RKO (cell line): ENCODE results near the gene RBM17.
"Not testable (repeated sequence)": the region's sequence is repeated elsewhere in the genome, so short reads cannot be mapped to it uniquely, and the experiment has no call there.

Source experiments
- DNase-seq: peaks from one replicate; pipeline ENCODE4 v3.0.0-alpha.2; 2016; ENCODE audit warnings: low spot score

The RBM17 gene

GRCh38 chr10:6112893-6113292 lies 24.1 kb downstream of the RBM17 start:
- no peak for DNase-seq

DNA sequence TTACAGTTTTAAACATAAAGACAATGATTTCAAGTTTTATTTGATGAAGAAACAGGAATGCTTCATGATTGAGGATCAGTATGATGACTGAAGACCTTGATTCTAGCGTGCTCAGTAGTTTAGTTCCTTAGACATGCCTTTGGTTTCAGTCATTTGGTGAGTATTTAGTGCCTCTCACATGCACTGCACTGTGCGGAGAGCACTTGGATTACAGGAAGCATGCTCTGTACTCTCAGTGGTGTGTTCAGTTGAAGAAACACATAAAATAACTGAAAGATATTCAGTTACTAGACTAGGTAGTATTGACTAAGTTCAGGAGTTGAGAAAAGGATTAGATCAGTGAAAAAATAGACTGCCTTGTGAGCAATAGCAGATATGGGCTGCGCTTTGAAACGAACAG lies 25.5 kb downstream of the RBM17 start:
- no peak for DNase-seq

GRCh38 chr10:6114805-6115341 lies 26.0 kb downstream of the RBM17 start:
- DNase-seq, result peak; percentile 77

DNA sequence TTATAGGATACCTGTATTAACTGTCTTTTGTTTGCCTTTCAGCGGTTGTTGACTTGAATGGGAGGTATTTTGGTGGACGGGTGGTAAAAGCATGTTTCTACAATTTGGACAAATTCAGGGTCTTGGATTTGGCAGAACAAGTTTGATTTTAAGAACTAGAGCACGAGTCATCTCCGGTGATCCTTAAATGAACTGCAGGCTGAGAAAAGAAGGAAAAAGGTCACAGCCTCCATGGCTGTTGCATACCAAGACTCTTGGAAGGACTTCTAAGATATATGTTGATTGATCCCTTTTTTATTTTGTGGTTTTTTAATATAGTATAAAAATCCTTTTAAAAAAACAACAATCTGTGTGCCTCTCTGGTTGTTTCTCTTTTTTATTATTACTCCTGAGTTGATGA lies 26.6 kb downstream of the RBM17 start:
- no peak for DNase-seq

DNA sequence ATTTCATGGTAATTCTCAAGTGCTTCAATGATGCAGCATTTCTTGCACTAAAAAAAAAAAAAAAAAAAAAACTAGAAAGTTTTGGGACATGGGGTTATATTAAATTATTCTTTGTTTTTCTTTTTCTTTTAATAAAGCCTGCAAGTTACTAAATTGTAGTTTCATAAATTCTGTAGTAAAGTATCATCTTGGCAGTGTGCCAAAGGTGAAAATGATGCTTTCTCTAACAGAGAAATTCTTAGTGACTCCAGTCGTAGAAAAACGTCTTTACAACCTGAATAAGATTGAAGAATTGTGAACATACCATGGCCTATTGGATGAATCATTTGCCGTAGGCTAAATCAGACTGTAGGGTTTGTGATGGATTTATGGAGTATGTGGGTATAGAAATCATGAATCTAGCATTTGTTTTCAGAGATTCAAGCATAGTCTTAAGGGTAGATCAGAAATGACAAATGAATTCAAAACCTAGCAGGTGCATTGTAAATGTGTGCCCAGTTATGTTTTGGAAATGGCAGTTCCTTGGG lies 27.1 kb downstream of the RBM17 start:
- no peak for DNase-seq

- DNase-seq, result no peak
Observed at GRCh38 chr10:6116806-6117205, 28.0 kb downstream of the RBM17 start.

- no peak for DNase-seq
Observed at GRCh38 chr10:6117711-6118110, 28.9 kb downstream of the RBM17 start.

DNA sequence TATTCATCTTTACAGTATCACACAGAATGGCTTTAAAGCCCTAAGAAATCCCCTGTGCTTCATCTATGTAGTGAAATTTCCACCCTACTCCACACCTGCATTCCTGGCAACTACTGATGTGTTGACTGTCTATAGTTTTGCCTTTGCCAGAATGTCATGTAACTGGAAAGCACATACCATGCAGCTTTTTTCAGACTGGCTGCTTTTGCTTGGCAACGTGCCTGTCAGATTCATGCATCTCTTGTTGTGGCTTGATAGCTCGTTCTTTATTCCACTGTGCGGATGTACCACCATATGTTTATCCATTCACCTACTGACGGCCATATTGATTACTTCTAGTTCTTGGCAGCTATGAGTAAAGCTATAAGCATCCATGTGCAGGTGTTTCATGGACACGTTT lies 30.6 kb downstream of the RBM17 start:
- DNase-seq, result no peak

DNA sequence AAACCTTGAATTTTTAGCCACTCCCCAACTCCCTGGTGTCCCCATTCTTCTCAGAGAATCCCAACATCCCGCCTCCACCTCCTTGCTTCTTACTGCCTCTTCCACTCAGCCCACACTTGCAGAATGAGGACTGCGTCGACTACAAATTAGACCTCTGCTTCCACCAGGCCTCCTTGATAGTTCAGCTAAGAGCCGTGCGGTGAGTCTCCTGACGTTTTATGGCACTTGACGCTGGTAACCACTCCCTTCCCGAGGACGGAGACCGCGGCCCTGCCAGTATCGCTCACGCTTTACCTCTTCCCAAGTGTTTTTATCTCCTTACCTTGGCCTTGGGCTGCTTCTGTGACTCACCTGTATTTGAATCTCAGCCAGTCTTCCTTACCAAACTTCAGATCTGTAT lies 31.1 kb downstream of the RBM17 start:
- DNase-seq, result no peak

- DNase-seq, result no peak
Observed at GRCh38 chr10:6120691-6121090, 31.9 kb downstream of the RBM17 start.

- DNase-seq, result no peak
Observed at GRCh38 chr10:6121146-6121545, 32.3 kb downstream of the RBM17 start.

DNA sequence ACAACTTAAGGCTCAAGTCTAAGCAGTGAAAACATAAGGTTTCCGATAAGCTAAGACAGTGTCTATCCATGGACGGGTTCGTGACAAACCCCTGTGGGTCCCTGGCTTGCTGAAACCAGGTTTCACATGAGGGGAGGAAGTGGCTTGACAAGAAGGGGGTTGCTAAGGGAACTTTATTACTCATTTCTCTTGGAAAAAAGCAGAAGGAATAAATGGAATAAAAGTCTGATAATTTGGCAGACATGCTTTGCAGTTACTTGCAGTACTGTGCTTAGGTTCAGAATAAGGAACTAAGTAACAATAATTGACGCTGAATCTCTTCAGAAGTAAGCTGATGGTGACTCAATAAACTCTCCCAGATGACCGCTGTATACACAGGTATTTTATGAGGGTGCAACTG lies 34.7 kb downstream of the RBM17 start:
- DNase-seq, result no peak

- DNase-seq, result no peak
Observed at GRCh38 chr10:6124666-6125065, 35.8 kb downstream of the RBM17 start.

DNA sequence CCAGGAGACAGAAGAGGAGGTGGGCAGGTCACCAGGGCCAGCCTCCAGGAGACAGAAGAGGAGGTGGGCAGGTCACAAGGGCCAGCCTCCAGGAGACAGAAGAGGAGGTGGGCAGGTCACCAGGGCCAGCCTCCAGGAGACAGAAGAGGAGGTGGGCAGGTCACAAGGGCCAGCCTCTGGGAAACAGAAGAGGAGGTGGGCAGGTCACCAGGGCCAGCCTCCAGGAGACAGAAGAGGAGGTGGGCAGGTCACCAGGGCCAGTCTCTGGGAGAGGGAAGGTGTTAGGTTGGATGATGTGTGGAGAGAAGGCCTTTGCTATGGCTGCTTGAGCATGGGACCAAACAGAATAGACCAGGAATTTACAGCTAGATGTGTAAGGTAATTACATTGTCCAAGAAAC lies 38.6 kb downstream of the RBM17 start:
- DNase-seq, result not testable (repeated sequence)

DNA sequence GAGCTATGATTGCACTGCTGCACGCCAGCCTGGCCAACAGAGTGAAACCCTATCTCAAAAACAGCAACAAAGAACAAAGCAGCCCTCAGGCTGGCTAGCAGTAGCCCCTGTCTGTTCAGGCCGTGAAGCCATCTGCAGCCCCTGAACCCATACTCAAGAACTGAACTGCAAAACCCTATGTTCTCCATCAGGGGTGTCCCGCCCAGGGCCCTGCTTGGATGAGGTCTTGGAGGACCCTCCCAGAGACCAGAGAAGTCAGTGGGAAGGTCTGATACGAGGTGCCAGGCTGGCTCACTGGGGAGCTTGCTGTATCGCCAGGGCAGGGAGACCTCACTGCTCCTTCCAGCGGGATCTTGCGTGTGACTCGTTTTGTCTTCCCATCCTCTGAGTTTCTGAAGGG lies 39.3 kb downstream of the RBM17 start:
- no peak for DNase-seq

- DNase-seq, result no peak
Observed at GRCh38 chr10:6128591-6129251, 39.9 kb downstream of the RBM17 start.

GRCh38 chr10:6130848-6131470 lies 42.1 kb downstream of the RBM17 start:
- DNase-seq, result no peak

DNA sequence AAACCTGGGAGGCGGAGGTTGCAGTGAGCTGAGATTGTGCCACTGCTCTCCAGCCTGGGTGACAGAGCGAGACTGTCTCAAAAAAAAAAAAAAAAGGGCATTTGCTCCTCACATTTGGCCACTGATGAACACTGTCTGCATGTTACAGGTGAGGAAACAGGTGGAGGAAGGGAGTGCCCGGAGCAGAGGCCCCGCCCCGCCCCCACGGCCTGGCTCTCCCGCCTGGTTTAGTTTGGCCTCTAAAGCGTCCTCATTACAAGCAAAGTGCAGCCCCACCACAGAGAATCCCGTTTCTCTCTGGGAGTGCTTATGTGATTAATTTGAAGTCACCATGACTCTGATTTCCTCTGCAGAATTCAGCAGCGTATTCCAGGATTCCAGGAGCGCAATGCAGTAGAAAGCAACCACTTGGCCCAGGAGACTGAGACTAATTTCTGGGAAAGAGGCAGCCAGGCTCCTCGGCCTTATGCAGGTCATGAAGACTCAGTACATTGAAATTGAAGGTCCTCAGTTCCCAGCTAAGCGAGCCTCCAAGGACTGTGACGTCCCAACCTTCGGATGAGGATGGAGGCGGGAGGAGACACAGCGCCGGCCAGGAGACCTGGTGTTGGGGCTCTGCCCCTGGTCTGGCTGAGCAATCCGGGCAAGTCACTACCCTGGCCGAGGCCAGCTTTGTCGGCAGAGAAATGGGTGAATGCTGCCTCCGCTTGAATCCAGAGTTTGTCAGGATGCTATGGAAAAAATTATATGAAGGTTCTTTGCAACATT lies 44.7 kb downstream of the RBM17 start:
- no peak for DNase-seq

- DNase-seq, result no peak
Observed at GRCh38 chr10:6134099-6134823, 45.4 kb downstream of the RBM17 start.

GRCh38 chr10:6135039-6135438 lies 46.2 kb downstream of the RBM17 start:
- no peak for DNase-seq

- DNase-seq, result no peak
Observed at GRCh38 chr10:6135589-6136168, 46.8 kb downstream of the RBM17 start.
